GM18498 (cell line): ENCODE results near the gene BBIP1.
"Not testable (repeated sequence)": the region's sequence is repeated elsewhere in the genome, so short reads cannot be mapped to it uniquely, and the experiment has no call there.

Experiments used
- ATAC-seq: cut with Tn5 transposase; IDR thresholded peaks from one replicate; pipeline ENCODE4 v1.9.1; 2021; ENCODE audit warnings: mild to moderate bottlenecking, moderate library complexity; ENCODE audit not compliant: unreplicated experiment

Gene BBIP1

GRCh38 chr10:110923856-110924493 is 5.0 kb upstream of the BBIP1 start:
- ATAC-seq, result no peak

- peak; percentile 23 for ATAC-seq
Measured at GRCh38 chr10:110919971-110920881, 1.2 kb upstream of the BBIP1 start.

GRCh38 chr10:110919349-110919931 is 460 bp upstream of the BBIP1 start, which contains the start of gene SHOC2:
SHOC2 (plus strand) TSS chr10:110919604; CDS start chr10:110964359, 44,755 bp downstream.
- peak; percentile 16 for ATAC-seq

- no peak for ATAC-seq
Measured at GRCh38 chr10:110918269-110918642, 724 bp downstream of the BBIP1 start.

GRCh38 chr10:110916554-110917346 is 2.2 kb downstream of the BBIP1 start:
- no peak for ATAC-seq

GRCh38 chr10:110915600-110915999 is 3.4 kb downstream of the BBIP1 start:
- ATAC-seq, result not testable (repeated sequence)

- no peak for ATAC-seq
Measured at GRCh38 chr10:110915035-110915434, 3.9 kb downstream of the BBIP1 start.

- no peak for ATAC-seq
Measured at GRCh38 chr10:110914431-110914830, 4.5 kb downstream of the BBIP1 start.

GRCh38 chr10:110912374-110912773 is 6.6 kb downstream of the BBIP1 start:
- no peak for ATAC-seq

GRCh38 chr10:110910138-110910537 is 8.8 kb downstream of the BBIP1 start:
- ATAC-seq, result no peak

GRCh38 chr10:110903280-110904278 is 15.4 kb downstream of the BBIP1 start:
- peak; percentile 66 for ATAC-seq

GRCh38 chr10:110901954-110902819 is 16.8 kb downstream of the BBIP1 start:
- ATAC-seq, result no peak

GRCh38 chr10:110900983-110901382 is 18.0 kb downstream of the BBIP1 start:
- ATAC-seq, result no peak

- ATAC-seq, result no peak
Measured at GRCh38 chr10:110898391-110898790, 20.6 kb downstream of the BBIP1 start.

GRCh38 chr10:110897184-110897583 is 21.8 kb downstream of the BBIP1 start:
- ATAC-seq, result no peak

- peak; percentile 71 for ATAC-seq
Measured at GRCh38 chr10:110893559-110894179, 25.3 kb downstream of the BBIP1 start.

- ATAC-seq, result no peak
Measured at GRCh38 chr10:110892602-110893288, 26.2 kb downstream of the BBIP1 start.

GRCh38 chr10:110887560-110887959 is 31.4 kb downstream of the BBIP1 start:
- no peak for ATAC-seq
